Stimulated activated CD8-positive, alpha-beta memory T cell treated with anti-CD3 and anti-CD28 coated beads, Interleukin-12 subunit alpha, Interleukin-12 subunit beta, amount 100 ng/mL, for 4 hours (primary cell): ENCODE data around the gene SLC25A39.
A peak's percentile ranks its signal among the peaks of the same experiment; 100 is the strongest.
"Not testable (repeated sequence)": the region's sequence is repeated elsewhere in the genome, so short reads cannot be mapped to it uniquely, and the experiment has no call there.

ENCODE experiments used
- DNase-seq: peaks from one replicate; pipeline ENCODE4 v3.0.0-alpha.2; 2020; ENCODE audit warnings: low read depth

SLC25A39 gene

DNA sequence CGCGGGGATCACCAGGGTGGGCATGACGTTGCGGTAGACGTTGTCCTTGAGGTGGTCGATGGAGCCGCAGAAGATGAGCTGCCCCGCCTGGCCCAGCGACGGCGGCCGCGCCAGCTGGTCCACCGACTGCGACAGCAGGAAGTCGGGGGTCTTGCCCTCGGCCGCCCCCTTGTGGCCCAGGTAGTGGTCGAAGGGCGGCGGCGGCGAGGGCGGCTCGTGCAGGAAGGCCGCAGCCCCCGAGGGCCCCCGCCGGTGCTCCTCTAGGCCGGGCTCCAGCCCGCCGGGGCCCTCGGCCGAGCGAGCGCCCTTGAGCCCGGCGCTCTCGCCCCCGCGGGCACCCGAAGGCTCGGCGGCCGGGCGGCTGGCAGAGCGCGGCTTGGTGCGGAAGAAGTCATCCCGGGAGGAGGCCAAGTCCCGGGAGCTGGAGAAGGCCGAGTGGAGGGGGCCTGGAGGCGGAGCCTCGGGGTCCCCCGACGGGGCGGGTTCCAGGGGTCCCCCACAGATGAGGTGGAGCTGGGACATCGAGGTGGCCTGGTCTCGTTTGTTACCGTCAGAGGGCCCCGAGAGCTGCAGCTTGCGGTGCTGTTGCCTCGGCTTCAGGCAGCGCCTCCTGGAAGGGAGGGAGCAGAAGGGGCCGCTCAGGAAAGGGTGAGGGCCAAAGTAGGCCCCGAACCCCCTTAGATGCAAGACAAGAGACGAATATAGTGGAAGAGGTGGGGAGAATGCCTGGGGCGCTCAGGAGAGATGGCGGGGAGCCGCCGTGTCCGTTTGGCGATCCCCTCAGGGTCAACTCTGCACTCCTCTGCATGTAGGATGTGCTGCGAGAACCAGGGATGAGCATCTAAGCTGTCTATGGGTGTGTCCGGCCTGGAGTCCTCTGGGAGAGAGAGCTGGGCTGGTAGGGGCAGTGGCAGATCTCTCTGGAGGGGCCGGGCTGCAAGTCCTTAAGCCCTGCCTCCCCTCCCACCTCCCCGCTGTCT is 30.2 kb upstream of the SLC25A39 start:
- peak; percentile 42 for DNase-seq

DNA sequence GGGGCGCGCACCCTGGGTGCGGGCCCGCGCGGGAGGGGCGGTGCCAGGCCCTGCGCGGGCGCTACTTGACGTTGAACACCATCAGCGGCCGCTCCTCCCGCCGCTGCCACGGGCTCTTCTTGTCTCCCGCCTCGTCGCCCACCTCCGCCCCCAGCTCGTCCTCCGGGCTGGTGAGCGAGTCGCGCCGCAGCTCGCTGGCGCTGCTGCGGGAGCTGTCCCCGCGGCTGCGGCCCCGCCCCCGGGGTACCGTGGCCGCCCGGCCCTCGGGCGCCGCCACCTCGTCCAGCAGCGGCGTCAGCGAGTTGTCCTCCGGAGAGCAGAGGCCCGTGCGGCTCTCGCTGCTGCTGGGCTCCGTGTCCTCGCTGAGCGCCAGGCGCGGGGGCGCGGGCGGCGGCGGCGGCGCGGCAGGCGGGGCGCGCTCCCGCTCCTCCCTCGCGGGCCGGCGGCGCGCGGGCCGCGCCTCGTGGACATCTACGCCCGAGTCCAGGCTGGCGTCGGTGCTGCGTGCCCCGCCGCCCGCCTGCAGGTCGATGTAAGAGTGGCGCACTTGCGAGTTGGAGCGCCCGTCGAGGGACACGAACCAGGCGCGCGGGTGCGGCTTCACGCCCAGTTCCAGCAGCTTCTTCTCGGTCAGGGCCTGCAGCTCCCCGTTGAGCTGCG is 29.2 kb upstream of the SLC25A39 start:
- DNase-seq = no peak

DNA sequence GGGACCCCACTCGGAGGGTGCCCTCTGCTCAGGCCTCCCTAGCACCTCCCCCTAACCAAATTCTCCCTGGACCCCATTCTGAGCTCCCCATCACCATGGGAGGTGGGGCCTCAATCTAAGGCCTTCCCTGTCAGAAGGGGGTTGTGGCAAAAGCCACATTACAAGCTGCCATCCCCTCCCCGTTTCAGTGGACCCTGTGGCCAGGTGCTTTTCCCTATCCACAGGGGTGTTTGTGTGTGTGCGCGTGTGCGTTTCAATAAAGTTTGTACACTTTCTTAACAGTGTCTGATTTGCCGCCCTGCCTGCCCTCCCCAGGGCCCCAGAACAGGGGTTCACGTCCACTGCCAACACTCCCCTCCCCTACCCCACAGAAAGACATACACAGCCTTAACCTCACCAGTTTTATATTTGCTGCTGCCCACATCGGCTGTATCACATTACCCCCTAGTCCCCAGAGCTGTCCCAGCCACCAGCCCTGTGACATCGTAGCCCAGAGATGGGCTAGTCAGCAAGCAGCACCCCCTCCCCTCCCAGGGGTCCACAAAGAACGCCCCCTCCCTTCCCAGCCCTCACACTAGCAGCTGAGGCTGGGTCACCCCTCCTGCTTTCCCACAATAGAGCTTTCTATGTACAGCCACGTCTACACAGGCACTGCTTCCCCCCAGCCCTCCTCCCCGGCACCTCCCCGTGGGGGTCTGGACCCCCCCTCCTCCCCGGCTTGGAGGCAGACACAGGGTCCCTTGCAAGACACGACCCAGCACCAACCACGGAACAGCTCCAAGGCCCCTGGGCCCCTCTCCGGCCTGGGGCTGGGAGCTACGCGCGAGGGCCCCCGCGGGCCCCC is 28.4 kb upstream of the SLC25A39 start:
- no peak for DNase-seq

DNA sequence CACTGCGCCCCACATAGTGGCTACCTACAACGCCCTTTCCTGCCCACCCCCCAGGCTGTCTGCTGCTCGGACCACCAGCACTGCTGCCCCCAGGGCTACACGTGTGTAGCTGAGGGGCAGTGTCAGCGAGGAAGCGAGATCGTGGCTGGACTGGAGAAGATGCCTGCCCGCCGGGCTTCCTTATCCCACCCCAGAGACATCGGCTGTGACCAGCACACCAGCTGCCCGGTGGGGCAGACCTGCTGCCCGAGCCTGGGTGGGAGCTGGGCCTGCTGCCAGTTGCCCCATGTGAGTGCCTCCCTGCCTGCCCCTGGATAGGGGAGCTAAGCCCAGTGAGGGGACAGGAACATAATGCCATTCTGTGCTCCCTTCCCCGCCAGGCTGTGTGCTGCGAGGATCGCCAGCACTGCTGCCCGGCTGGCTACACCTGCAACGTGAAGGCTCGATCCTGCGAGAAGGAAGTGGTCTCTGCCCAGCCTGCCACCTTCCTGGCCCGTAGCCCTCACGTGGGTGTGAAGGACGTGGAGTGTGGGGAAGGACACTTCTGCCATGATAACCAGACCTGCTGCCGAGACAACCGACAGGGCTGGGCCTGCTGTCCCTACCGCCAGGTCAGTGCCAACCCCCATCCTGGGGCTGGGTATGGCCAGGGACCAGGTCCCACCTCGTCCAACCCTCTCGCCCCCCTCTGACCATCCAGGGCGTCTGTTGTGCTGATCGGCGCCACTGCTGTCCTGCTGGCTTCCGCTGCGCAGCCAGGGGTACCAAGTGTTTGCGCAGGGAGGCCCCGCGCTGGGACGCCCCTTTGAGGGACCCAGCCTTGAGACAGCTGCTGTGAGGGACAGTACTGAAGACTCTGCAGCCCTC is 27.6 kb upstream of the SLC25A39 start:
- DNase-seq = no peak

DNA sequence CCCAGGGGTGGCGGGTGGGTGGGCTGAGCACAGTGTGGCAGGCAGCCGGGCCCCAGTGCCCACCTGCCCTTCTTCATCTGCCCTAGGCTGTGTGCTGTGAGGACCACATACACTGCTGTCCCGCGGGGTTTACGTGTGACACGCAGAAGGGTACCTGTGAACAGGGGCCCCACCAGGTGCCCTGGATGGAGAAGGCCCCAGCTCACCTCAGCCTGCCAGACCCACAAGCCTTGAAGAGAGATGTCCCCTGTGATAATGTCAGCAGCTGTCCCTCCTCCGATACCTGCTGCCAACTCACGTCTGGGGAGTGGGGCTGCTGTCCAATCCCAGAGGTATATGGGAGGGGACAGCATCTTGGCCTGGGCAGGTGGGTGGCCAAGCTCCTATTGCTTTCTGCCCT is 26.8 kb upstream of the SLC25A39 start:
- no peak for DNase-seq

DNA sequence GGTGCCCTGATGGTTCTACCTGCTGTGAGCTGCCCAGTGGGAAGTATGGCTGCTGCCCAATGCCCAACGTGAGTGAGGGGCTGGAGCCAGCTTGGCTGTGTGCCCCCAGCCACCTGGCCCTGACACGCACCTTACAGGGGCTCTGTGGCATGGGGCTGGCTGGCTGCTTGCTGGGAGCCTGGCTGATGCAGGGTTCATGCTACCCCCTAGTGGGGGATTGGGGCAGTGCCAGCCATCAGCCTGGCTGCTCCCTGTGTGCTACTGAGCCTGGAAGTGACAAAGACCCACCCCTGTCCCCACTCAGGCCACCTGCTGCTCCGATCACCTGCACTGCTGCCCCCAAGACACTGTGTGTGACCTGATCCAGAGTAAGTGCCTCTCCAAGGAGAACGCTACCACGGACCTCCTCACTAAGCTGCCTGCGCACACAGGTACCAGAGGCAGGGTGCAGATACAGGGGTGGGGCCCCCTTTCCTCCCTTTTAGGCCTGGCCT is 26.2 kb upstream of the SLC25A39 start:
- DNase-seq = peak; percentile 55

DNA sequence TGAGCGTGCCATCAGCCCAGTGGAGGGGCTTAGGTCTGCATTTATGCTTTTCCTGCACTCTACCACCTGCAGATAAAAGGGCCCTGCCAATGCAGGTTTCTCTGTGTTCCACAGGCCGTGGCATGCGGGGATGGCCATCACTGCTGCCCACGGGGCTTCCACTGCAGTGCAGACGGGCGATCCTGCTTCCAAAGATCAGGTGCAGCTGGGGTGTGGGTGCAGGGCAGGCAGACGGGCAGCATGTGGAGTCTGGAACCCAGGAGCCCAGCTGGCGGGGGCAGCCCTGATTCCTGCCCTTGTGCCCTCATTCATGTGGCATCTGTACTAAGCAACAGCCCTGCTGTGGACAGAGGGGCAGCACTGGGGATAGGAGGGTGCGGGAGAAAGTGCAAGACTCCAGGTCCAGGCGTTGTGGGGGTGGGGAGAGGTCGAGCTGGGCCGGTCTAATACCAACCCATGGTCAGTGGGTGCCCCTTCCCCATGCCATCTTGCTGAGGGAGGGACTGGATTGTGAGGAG is 25.0 kb upstream of the SLC25A39 start:
- no peak for DNase-seq

DNA sequence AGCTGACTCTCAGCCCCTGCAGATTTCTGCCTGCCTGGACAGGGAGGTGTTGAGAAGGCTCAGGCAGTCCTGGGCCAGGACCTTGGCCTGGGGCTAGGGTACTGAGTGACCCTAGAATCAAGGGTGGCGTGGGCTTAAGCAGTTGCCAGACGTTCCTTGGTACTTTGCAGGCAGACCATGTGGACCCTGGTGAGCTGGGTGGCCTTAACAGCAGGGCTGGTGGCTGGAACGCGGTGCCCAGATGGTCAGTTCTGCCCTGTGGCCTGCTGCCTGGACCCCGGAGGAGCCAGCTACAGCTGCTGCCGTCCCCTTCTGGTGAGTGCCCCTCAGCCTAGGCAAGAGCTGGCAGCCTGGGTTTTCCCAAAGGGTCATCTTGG is 24.4 kb upstream of the SLC25A39 start:
- DNase-seq = no peak

DNA sequence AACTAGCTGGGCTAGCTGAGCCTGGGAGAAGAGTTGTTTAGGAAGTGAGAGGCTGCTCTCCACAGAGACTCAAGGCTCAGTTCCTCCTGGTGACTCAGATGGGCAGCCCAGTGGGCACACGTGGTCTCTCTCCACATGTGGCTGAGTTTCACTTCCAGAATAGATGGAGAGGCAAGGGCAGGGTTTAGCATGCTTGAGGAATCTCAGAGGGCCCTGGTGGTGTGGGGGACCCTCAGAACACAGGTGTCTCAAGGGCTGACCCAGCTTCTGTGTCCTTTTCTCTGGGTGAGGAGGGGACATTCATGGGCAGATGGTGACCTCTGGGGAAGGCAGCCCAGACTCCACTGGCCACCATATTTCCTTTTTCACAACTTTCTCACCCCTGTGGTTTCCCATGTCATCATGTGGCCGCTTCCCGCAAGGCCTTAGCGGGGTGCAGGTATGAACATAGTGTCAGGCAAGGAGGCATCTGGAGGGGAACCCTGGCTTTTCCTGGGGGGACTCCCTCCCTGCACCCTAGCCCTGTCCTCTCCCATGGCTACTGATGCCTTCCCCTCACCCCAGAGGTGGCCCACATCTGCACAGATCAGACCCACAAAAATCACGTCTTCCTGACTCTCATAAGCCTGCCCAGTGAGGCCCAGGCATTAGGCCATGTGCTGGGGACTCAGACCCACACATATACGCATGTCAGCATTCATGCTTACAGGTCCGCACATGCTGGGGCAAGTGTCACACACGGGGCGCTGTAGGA is 23.8 kb upstream of the SLC25A39 start:
- DNase-seq = no peak

DNA sequence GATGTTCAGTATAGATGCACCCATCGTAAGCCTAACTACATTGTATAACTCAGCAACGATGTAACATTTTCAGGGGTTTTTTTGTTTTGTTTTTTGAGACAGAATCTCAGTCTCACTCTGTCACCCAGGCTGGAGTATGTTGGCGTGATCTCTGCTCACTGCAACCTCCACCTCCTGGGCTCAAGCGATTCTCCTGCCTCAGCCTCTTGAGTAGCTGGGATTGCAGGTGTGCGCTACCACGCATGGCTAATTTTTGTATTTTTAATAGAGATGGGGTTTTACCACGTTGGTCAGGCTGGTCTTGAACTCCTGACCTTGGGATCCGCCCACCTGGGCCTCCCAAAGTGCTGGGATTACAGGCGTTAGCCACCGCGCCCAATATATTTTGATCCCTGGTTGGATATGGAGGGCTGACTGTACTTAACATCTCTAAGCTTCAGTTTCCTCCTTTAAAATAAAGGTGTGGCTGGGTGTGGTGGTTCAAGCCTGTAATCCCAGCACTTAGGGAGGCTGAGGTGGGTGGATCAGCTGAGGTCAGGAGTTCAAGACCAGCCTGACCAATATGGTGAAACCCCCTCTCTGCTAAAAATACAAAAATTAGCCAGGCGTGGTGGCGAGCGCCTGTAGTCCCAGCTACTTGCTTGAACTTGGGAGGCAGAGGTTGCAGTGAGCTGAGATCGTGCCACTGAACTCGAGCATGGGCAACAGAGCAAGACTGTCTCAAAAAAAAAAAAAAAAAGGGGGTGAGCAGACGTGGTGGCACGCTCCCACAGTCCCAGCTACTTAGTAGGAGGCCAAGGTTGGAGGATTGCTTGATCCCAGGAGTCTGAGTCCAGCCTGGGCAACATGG is 22.8 kb upstream of the SLC25A39 start:
- DNase-seq = not testable (repeated sequence)

DNA sequence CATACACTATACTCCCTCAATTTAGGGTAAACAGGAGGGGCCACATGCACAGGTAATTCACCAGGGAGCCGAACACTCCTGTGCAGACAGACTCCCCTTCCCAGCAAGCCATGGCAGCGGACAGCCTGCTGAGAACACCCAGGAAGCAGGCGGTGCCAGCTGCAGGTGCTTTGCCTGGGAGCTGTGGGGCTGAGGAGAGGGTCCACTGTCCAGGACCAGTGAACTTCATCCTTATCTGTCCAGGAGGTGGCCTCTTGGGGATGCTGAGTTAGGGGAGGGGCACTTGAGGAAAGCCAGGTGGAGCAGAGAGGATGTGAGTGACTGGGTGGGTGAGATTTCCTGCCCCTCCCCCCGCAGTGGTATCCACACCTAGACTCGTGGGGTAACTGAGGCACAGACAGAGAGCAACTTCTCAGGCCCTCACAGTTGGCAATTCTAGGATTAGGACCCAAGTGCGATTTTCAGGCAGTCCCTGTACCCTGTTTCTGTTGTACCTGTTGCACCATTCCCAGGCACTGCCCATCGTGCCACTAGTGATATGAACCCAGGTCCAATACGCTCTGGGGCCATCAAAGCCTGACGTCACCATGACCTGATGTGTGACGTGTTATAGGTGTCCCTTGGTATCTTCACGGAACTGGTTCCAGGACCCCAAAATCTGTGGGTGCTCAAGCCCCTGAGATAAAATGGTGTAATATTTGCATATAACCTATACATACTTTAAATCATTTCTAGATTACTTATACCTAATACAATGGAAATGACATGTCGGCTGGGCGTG is 21.6 kb upstream of the SLC25A39 start:
- no peak for DNase-seq

DNA sequence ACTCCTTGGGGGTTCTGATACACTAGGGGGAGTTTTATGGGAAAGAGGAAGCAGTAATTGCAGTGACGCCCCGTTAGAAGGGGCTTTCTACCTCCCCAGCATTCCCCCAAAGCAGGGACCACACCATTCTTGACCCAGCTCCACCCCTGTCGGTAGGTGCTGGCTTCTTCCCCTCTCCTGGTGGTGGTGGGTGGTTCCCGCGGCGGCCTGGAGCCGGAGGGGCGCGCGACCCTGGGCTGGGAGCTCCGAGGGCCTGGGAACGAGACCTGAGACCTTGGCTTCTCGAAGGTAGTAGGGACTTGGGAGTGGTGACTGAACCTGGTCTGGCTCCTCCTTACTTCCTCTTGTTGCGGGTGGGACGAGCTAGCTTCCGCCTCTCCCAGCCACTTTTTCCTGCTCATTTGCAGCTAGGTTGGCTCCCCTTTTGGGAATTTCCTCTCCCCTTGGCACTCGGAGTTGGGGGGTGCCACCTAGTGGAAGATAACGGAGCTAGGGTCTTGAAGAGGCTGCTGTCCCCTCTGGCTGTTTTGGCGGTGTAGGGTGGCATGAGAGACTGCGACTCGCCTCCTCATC is 20.9 kb upstream of the SLC25A39 start:
- no peak for DNase-seq

DNA sequence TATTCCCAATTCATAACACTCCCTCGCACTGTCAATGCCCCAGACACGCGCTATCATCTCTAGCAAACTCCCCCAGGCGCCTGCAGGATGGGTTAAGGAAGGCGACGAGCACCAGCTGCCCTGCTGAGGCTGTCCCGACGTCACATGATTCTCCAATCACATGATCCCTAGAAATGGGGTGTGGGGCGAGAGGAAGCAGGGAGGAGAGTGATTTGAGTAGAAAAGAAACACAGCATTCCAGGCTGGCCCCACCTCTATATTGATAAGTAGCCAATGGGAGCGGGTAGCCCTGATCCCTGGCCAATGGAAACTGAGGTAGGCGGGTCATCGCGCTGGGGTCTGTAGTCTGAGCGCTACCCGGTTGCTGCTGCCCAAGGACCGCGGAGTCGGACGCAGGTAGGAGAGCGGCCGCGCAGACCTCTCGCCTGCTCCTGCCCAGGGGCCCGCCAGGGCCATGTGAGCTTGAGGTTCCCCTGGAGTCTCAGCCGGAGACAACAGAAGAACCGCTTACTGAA is 20.4 kb upstream of the SLC25A39 start, which contains the start of gene GRN:
TSS of gene GRN (plus strand) at position 364 of the 515 bp plus-strand sequence. CDS start 3,863 bp downstream, outside the sequence.
- DNase-seq = peak; percentile 63

DNA sequence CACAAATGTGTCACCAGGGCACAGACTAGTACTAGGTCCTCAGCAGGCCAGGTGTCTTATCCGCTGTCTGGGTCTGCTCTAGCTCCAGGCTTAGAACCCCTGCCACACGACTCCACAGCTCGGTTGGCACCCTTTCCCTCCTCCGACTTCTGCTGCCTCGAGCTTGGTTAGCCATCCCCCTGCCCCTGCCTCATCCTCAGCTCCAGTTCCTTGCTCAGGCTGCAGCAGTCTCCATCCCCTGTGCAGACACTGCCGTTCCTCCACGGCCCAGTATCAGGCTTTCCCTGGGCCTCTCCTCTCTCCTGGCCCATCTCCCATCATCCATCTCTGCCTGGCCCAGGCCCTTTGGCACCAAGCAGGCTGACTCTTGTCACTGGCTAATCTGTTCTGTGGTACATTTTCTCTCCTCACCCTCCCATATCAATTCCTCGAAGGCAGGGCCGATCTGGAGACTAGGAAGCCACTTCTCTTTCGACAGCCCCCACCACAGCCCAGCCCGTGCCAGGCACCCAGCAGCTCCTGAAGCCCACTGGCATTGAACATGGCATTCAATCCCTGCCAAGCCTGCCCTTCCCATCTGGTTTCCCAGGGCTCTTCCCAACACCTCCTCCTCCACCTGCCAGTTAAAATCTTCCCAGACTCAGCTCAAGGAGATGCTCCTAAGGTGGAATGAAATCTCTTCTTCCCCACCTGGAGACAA is 19.0 kb upstream of the SLC25A39 start:
- DNase-seq = no peak

DNA sequence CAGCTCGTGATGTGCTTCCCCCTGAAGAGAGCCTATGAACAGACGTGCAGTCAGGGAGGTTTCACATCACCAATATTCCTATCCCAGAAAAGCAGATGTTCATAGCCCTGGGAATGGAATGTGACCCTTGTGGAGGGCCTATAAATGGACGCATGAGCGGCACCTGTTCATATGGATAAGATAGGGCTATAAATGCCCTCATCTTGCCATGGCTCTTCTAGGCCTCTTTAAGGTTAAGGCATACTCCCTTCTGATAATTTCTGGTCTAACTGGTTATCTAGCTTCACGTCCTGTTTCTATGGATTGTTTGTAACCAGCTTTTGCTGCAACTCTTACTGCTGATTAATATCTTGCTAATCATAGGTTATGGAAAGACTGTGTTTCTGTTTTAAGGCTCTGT is 15.9 kb upstream of the SLC25A39 start:
- DNase-seq = not testable (repeated sequence)

DNA sequence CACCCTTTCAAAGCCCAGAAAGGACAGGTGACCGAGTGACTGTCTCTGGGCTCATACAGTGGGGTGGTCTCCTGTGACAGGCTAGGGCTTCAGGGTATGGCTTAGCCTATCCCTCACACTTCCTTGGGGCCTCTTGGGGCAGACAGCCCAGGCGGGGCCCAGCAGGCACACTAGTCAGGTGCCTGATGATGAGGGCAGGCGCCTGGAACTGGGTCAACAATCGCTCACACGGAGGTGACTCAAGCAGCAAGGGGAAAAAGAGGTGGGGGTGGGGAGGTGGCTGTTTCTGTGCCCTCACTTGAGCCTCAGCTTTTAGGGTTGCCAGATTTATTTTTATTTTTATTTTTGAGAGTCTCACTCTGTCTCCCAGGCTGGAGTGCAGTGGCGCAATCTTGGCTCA is 14.1 kb upstream of the SLC25A39 start:
- DNase-seq = no peak

DNA sequence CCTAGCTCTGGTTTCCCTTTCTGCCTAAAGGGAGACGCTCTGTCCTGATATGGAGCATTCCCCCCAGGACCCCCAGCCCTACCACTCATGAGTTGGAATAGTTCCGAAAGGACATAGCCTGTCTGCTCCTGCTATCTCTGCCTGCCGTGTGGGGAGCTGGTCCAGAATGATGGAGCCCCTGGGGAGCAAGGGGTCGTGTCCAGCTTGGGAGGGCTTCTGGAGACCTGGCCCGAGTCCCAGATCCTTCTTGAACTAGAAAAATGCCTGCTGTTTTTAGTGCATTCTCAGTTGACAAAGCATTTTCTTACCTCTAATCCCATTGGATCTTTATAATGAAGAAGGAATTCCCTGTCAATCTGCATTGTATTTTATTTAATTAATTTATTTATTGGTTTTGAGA is 11.3 kb upstream of the SLC25A39 start:
- no peak for DNase-seq
